IPS DF 4.7 (cell line): Measurements from ENCODE around the gene ENPP3.

ENCODE experiments used
- DNase-seq: peaks from one replicate; pipeline ENCODE4 v3.0.0-alpha.2; 2013; ENCODE audit warnings: low spot score; ENCODE audit errors: extremely low read depth

ENPP3 gene

DNA sequence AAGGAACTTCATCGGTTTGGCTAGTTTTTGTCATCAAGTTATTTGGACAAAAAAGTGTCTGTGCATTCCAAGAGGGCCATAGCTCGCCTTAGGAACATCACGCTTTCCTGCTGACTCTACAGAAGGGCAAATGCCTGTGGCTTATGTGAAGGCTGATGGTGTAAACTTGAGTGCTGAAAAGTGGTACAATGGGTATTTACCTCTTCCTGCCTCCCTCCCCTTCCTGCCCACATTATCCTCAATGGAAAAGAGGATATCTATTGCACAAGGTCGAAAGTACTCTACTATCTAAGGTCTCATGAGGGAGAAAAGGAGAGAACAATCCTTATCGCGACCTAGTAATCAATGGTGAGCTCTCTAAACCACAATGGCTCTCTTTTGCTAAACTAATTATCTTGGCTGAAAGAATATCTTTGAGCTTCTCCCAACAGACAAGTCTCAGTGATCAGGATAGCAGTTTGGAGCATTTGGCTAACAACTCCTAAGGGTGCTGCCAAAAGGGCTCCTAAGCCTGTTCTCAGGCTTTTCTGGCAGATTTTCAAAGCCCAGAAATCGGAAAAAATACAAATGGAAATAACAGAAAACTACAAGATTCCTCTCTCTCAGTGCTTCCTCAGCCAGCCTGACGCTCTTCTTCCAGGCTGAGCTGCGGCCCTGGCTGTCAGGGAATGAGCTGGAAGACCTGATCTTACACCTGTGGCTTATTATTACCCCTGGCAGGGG lies 128.1 kb downstream of the ENPP3 start:
- no peak for DNase-seq

DNA sequence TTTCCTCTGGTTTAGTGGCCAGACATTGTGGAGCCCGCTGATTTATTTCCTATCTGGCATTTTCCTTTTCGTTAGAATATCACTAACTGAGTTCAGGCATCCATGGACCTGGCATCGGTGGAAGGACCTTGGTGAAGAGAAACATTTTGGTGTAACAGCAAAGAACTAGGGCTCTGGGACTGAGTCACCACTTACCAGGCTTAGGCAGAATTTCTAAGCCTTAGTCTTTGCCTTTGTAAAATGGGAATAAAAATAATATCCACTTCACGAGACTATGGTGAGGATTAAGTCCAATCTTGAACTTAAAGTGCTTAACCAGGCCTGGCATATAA lies 128.7 kb downstream of the ENPP3 start:
- DNase-seq: no peak

DNA sequence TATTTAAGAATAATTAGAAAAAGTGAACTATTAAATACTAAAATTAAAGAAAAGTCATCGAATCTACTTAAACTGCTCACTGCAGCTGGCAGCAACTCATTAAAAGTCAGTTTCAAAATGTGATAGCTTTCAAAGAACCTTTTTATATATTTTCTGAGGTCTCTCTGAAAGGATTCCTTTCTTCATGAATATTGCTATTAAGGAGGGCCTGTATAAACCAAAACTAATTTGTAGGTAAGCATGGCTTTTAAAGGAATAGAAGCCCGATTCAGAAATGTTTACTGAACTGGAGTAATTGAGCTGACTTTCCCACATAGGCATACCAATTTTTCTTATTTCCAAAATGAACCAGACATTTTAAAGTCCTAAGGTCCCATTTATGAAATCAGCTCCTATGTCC lies 129.5 kb downstream of the ENPP3 start:
- no peak for DNase-seq

DNA sequence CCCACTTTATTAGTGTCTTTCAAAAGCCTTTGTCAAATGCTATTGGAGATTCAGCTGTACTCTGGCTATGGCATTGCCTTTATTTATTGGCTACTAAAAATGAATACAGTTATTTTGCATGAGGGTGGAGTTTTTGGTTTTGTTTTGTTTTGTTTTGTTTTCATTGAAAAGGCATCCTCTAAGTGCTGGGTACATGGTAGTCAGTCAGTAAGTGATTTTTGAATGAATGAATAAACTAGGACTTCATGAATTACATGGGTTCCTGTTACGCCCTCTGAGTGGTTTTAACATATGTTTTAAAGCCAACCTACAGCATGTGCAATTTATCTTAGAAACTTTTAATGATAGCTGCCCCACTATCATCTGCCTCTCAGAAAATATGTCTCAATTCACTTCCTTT lies 131.9 kb downstream of the ENPP3 start:
- no peak for DNase-seq

DNA sequence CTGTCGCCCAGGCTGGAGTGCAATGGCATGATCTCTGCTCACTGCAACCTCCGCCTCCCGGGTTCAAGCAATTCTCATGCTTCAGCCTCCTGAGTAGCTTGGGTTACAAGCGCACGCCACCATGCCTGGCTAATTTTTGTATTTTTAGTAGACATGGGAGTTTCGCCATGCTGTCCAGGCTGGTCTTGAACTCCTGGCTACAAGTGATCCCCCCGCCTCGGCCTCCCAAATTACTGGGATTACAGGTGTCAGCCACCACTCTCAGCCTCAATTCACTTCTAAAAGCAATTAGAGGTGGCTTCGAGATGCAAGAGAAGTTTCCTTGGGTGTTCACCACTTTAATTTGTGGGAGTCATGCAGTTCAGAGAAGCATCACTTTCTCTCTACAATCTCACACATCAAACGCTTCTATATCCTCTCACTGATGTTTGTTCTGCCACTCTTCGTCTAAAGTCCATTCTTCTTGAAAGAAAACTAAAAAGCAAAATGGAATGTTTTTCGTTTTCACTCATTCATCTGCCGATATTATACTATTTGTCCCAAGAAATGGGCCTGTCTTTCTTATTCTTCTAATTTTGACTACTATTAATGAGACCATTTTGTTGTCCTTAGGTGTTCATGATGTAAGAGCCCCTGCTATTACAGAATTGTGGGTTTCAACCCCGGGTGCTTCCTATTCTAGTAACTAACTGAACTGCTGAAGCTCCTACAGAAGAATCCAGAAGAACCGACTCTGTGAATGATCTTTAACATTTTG lies 132.5 kb downstream of the ENPP3 start:
- DNase-seq: no peak

DNA sequence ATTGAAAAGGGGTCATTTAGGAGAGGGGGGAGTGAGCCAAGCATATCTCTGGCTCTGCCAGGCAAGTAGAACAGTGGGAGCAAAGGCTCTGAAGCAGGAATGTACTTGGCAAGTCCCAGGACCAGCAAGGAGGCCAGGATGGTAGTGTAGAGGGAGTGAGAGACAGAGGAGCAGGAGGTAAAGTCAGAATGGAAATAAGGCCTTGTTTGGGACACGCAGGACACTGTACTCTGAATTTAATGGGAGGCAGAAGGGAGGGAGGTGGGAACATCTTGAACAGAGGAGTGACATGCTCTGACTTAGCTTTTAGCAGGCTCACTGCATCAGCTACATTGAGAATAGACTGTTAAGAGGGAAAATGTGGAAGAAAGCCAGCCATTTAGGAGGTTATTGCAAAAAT lies 133.7 kb downstream of the ENPP3 start:
- no peak for DNase-seq

DNA sequence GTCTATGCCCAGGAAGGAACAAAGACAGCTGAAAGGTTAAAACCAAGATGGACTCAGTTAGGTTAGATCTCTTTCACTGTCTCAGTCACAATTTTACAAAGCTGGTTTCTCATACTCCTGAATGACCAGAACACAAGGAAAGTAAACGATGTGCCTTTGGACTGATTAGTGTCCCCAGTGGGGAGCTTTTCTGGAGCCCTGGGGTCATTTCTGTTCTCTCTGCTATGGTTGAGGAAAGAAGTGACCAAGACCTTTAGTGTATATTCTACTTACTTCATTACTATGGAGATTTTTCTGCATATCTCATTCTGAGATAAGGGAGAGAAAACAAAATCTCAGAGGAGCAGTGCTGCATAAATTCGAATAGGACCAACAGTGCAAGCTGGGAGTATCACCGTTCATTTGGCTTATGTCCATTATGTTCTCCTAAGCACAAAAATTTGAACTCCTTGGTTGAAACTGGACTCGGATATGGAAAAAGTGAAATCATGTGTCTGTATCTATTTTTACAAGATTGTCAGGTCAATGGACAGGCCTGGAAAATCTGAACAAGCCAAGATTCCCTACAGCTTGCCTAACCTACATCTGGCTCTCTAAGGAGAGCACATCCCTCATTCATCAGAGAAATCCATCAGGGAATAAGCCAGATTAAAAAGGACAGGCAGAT lies 136.3 kb downstream of the ENPP3 start:
- DNase-seq: no peak

DNA sequence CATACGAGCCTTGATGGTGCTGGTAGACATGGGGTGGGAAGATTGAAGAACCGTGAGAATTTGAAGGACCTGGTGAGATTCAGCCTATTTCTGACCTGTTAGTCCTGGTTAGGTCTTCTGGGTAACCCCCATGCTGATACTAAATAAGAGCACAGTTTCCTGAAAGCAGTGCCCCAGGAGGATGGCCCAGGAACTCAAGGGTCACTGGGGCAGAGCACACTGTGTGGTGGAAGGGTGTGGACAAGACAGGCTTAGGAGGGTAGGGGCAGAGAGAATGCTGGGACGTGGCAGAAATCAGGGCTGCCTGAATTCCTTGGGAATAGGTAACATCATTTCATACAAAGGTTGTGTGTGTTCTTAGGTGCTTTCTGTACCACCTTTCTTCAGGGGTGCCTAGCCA lies 138.8 kb downstream of the ENPP3 start:
- DNase-seq: no peak

DNA sequence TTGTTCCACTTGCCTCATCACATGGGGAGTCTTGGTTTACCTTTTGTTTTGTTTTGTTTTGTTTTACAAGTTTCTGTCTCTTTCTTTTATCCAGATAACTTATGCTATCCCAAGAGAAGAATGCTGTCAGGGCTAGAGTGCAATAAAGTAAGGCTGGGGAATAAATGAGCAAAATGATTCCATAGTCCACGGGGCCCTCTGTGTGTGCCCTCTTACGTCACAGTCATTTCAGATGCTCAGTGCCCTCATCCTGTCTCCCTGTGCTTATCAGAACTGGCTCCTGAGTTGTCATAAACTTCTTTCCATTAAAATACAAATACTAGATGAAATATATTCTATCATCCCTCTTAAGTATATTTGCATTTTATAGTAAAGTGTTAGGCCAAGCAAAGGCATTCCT lies 139.9 kb downstream of the ENPP3 start:
- DNase-seq: no peak

DNA sequence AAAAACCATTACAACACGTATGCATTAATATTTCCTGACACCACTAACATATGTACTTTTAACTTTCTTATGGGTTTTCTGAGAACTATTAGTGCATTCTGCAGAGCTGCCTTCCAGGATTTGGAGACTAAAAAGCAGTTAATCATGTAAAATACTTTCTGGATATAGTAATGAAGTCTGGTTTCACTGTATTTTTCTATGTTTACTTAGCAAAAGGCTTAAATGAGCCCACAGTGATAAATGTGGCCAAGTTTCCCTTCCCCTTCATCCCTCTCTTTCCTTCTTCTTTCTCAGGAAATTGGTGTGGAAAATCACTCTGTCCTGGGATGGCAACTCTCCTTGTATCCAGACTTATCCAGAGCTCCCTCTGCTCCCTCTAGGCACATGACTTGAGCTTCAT lies 141.1 kb downstream of the ENPP3 start:
- no peak for DNase-seq

DNA sequence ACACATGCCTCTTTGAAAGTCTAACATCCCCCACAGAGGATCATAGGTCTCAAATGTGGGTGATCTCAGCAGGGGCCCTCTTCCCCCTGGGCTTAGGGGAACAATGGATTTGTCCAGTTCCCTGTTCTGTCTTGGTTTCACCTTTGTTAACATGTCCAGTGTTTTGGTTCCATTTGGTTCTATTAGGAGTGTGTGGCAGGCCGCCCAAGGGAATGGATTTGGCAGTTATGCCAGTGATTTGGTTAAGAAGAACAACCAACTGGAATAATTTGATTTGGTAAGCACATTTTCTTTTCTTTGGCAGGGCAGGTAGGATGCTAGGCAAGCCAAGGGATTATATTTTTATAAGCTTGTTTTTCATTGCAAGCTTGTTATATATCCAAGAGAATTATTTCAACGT lies 142.2 kb downstream of the ENPP3 start:
- no peak for DNase-seq

DNA sequence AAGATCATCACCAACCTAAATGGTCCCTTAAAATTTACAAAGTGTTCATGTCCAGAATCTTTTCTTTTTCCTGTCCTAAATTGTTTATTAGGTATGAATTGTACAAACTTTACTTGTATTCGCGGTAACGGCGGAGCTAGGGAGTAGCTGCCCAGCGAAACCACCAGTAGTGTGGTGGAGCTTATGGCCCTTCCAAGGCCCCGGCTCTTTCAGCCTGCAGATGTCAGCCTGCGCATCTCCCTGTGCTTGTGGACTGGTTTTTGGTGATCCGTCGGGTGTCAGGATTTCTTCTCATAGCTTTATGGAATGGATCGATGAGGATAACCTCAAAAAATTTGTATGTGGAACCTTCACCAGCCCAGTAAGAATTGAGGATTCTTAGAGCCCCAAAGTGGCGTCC lies 143.5 kb downstream of the ENPP3 start:
- no peak for DNase-seq

DNA sequence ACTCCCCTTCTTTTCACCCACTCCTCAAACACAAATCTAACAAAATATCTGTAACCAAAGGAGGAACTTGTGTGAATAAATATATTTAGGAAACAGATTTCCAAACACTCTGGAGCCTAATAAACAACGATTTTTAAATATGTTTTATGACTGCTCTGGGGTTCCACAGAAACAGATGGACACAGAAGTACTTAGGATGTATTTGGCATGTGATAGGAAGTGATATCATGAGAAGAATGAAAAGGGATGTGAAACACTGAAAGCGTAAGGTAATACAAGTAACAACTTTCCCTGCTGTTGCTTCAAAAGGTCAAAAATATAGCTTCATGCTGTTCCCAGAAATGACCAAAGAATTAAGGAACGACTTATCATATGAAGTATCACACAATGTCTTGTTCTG lies 144.6 kb downstream of the ENPP3 start:
- DNase-seq: no peak

DNA sequence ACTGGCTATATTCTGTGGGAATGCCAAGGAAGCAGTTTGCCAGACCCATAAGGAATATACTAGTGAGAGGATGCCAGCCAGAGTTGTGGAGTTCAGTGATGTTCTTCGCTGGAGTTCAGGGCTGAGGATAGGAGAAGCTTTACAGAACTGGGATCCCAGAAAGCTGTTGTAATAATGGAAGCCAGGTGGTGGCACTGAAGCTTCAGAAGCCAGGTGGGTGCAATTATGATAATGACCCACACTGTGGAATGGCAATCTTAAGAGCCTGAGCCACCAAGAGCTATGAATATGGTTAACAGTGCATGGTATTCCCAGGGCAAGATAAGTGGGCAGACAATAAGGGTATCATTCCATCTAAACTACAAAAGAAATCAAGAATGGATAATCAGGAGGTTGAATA lies 145.7 kb downstream of the ENPP3 start:
- no peak for DNase-seq

DNA sequence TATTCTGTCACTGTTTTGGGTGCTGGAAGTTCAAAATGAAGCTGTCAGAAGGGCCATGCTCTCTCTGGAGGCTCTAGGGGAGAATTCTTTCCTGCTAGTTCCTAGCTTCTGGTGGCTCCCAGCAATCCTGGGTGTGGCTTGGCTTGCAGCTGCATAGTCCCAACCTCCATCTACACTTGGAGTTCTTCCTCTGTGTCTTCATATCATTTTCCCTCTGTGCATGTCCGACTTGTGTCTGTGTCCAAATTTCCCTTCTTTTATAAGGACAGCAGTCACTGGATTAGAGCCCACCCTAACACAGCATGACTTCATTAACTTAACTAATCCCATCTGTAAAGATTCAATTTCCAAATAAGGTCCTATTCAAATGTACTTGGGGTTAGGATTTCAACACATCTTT lies 147.5 kb downstream of the ENPP3 start:
- no peak for DNase-seq

DNA sequence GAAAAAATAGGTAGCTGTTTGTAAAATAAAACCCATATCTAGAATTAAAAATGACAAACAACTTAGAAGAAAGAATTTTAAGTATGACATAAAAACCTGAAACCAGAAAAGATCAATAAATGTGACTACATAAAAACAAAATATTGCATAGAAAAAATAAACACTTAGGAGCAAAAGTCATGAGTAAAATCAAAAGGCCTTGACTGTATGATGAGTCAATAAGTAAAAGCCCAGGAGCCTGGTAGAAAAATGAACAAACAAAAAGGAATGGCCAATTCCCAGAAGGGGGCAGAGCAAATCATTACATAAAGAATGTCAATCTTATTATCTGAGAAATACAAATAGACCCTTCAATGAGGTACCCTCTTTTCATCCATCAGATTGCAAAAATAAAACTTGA lies 150.0 kb downstream of the ENPP3 start:
- DNase-seq: no peak

DNA sequence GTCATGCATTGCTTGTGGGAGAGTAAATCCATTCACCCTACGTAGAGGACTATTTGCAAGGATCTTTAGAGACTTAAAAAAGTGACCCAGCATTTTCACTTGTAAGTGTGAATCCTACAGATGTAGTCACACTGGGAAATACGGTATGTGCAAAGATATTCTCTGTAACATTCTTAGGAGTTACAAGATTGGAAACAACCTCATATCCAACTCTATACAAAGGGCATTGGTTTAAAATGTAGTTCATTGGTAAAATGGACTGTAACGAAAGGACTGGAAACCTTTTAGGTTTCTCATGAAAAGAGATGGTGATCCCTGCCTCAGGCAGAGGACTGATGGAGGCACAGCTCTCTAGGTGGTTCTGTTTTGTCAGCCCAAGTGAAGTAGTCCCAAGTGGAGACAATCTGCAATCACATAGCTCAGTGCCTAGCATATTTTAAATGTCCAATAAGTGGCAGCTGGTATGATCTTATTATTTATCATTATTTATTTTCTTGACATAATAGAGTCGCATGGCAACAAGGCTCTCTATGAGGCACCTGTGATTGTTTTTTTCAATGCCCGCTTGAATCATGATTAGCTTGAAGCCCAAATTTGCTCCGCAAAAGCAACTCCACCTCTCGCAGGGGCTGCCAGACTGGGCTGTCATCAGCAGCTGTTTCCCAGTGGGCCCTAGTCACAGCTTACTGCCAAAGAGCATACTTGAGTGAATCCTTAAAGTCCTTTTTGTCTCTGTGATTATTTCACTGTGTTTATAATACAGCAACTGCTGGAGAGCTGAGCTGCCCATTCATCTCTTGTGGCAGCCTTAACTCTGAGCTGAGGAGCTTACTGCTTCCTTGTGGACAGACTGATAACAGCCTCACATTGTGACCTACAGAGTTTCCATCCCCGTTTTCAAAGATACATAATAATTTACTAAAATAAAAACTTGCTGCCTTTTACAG lies 150.9 kb downstream of the ENPP3 start:
- DNase-seq: no peak

DNA sequence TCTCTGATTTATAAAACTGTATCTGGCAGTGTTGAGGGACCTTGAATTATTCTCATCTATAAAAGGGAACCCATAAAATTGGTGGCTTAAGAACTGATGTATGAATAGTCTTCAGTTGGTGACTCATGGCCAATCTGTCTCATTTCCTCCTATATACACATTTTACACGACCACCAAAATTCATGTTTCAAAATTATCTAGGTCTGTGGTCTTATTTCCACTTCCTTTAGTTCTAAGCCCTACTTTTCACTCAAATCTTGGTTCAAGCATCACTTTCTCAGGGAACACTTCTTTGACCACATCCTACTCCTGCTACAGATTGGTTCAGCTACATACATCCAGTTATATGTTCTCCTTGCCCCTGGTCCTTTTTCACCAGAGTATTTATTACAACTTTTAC lies 152.1 kb downstream of the ENPP3 start:
- no peak for DNase-seq

DNA sequence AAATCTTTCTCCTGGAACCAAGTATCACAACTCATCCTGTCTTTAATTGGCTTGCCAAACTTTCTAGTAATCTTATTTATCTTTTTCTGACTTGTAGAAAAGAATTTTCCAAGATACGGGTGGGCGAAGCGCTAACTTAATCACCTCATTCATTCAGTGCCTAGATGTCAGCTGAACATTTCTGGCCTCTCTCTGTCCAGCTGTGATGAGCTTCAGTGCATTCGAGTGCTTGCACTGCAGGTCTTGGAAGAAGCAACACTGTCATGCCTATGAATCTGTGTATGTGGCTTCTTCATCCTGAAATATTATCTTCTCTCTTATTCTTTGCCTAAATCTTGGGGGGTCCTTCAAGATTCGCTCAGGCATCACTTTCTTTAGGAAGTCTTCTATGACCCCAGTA lies 154.4 kb downstream of the ENPP3 start:
- DNase-seq: no peak

DNA sequence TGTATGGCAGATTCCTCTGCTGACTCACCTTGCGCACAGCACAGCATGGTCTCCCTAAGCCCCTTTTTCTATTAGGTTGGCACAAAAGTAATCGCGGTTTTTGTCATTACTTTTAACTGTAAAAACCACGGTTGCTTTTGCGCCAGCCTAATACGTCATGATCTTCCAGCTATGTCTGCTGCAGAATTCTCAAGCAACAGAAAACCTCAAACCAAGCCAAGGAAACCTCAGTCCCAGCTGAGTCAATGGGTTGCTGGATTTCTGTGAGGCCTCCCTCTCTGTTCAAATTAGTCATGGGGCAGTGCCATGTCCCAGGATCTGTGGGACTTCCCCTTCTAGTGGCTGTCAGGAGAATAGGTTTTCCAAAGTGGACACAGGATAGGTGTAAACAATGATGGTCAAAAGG lies 155.0 kb downstream of the ENPP3 start:
- no peak for DNase-seq

DNA sequence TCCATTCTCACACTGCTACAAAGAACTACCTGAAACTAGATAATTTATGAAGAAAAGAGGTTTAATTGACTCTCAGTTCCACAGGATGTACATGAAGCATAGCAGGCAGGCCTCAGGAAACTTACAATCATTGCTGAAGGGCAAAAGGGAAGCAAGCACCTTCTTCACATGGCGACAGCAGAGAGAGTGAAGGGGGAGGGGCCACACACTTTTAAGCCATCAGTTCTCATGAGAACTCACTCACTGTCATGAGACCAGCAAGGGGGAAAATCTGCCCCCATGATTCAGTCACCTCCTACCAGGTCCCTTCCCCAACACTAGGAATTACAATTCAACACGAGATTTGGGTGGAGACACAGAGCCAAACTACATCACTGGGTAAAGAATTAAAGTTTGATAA lies 158.3 kb downstream of the ENPP3 start:
- no peak for DNase-seq
